Lower leg skin (tissue), 3 donors: ENCODE results near the gene CREBBP.

Experiments
- CTCF ChIP-seq, 3 donors: fragments of 450-650 bp; IDR thresholded peaks; one replicate each; pipeline ENCODE4 v1.5.1; 2016; ENCODE audit warnings: antibody characterized with exemption in 3 of 3, mild to moderate bottlenecking in 3 of 3, moderate library complexity in 2 of 3
- POLR2A ChIP-seq, 2 donors: fragments of 450-650 bp; IDR thresholded peaks; one replicate each; pipeline ENCODE4 v1.6.1; 2016 to 2017; ENCODE audit warnings: antibody characterized with exemption in 2 of 2, mild to moderate bottlenecking in 1 of 2, moderate library complexity in 1 of 2

- TF ChIP-seq CTCF (IDR thresholded peaks at IDR 0.05), result no peak
- no peak for TF ChIP-seq POLR2A (IDR thresholded peaks at IDR 0.05)
Measured at GRCh38 chr16:3675601-3676130, 204.8 kb downstream of the CREBBP start.
